HG03095 (cell line): ENCODE measurements around the gene AP2B1.
"Not testable (repeated sequence)": the region's sequence is repeated elsewhere in the genome, so short reads cannot be mapped to it uniquely, and the experiment has no call there.

ENCODE experiments used
- ATAC-seq: cut with Tn5 transposase; IDR thresholded peaks from one replicate; pipeline ENCODE4 v1.9.1; 2021; ENCODE audit warnings: moderate library complexity; ENCODE audit not compliant: unreplicated experiment

AP2B1 gene

GRCh38 chr17:35587074-35587961, at the start of gene AP2B1:
Gene AP2B1, plus strand, starts transcription at chr17:35587322. Its CDS starts 6,709 bp downstream, at chr17:35594031.
- peak; percentile 75 for ATAC-seq

- no peak for ATAC-seq
Measured at GRCh38 chr17:35537601-35538141, 49.5 kb upstream of the AP2B1 start, which contains the start of gene SLFN12L. Gene SLFN12L, minus strand, starts transcription at chr17:35537678. Its CDS starts 15,314 bp downstream, at chr17:35522364.

GRCh38 chr17:35539659-35540026, 47.5 kb upstream of the AP2B1 start:
- ATAC-seq = no peak

- ATAC-seq = no peak
Measured at GRCh38 chr17:35540589-35541404, 46.3 kb upstream of the AP2B1 start.

GRCh38 chr17:35541434-35541833, 45.7 kb upstream of the AP2B1 start:
- no peak for ATAC-seq

- no peak for ATAC-seq
Measured at GRCh38 chr17:35542990-35543389, 44.1 kb upstream of the AP2B1 start.

GRCh38 chr17:35543856-35544255, 43.3 kb upstream of the AP2B1 start:
- no peak for ATAC-seq

GRCh38 chr17:35545150-35545549, 42.0 kb upstream of the AP2B1 start:
- no peak for ATAC-seq

- ATAC-seq = no peak
Measured at GRCh38 chr17:35546487-35546886, 40.6 kb upstream of the AP2B1 start.

- no peak for ATAC-seq
Measured at GRCh38 chr17:35548208-35548810, 38.8 kb upstream of the AP2B1 start.

GRCh38 chr17:35548978-35549377, 38.1 kb upstream of the AP2B1 start:
- ATAC-seq = no peak

GRCh38 chr17:35553310-35553709, 33.8 kb upstream of the AP2B1 start:
- no peak for ATAC-seq

- ATAC-seq = no peak
Measured at GRCh38 chr17:35554668-35555067, 32.5 kb upstream of the AP2B1 start.

GRCh38 chr17:35555691-35556090, 31.4 kb upstream of the AP2B1 start:
- ATAC-seq = no peak

- ATAC-seq = no peak
Measured at GRCh38 chr17:35557353-35557752, 29.8 kb upstream of the AP2B1 start.

GRCh38 chr17:35559495-35560210, 27.5 kb upstream of the AP2B1 start:
- ATAC-seq = no peak

- ATAC-seq = no peak
Measured at GRCh38 chr17:35560703-35561102, 26.4 kb upstream of the AP2B1 start, which contains the start of gene SLFN14. Gene SLFN14, minus strand, starts transcription at chr17:35560819. Its CDS starts 2,757 bp downstream, at chr17:35558062.

- ATAC-seq = not testable (repeated sequence)
Measured at GRCh38 chr17:35563181-35563580, 23.9 kb upstream of the AP2B1 start.

- ATAC-seq = no peak
Measured at GRCh38 chr17:35566968-35567367, 20.2 kb upstream of the AP2B1 start.

- no peak for ATAC-seq
Measured at GRCh38 chr17:35568561-35568960, 18.6 kb upstream of the AP2B1 start.
